Fibroblast of lung (primary cell): ENCODE results near the gene CASQ2. TPM values are rescaled to one million over a fixed set of nuclear protein-coding genes. Genes with fewer than 3 reads are reported as not detected.

Experiments used
- DNase-seq, 2 donors: peaks; one replicate each; pipeline versions ENCODE4 v3.0.0 to v3.0.0-alpha.2; 2010; ENCODE audit warnings: low read depth in 2 of 2
- H2AFZ ChIP-seq: 2 replicates; pipeline ENCODE4 v1.5.1; 2012; ENCODE audit warnings: low read length, control low read depth, inconsistent platforms
- H3K27ac ChIP-seq: 2 replicates; pipeline ENCODE4 v1.5.1; 2011; ENCODE audit warnings: low read length, control low read depth; ENCODE audit not compliant: insufficient read depth
- H3K27me3 ChIP-seq: 2 replicates; pipeline ENCODE4 v1.5.1; 2011; ENCODE audit warnings: mild to moderate bottlenecking, low read length; ENCODE audit not compliant: control insufficient read depth, insufficient read depth
- H3K36me3 ChIP-seq: 2 replicates; pipeline ENCODE4 v1.5.1; 2011; ENCODE audit warnings: low read length; ENCODE audit not compliant: control insufficient read depth, insufficient read depth
- H3K4me1 ChIP-seq: 2 replicates; pipeline ENCODE4 v1.5.1; 2011; ENCODE audit warnings: low read length; ENCODE audit not compliant: control insufficient read depth, insufficient read depth; ENCODE audit errors: extremely low read depth
- H3K4me2 ChIP-seq: 2 replicates; pipeline ENCODE4 v1.5.1; 2011; ENCODE audit warnings: low read length, control low read depth; ENCODE audit not compliant: insufficient read depth; ENCODE audit errors: extremely low read depth
- H3K4me3 ChIP-seq, 4 experiments: fragments of 200-600 bp in 1 of 4; sonication (generic) in 1 of 4; replicated peaks in 1 of 4; 2 replicates each; pipeline ENCODE4 v1.5.1; 2011 to 2016; ENCODE audit warnings: low read length in 4 of 4, low read depth in 3 of 4, mild to moderate bottlenecking in 3 of 4, control low read depth in 2 of 4, inconsistent platforms in 1 of 4, mixed read lengths in 1 of 4; ENCODE audit not compliant: insufficient read depth in 1 of 4; ENCODE audit errors: control extremely low read depth in 1 of 4
- H3K79me2 ChIP-seq: 2 replicates; pipeline ENCODE4 v1.5.1; 2012; ENCODE audit warnings: mild to moderate bottlenecking, low read length, inconsistent platforms; ENCODE audit not compliant: control insufficient read depth, insufficient read depth
- H3K9ac ChIP-seq: 2 replicates; pipeline ENCODE4 v1.5.1; 2011; ENCODE audit warnings: mild to moderate bottlenecking, low read length, control low read depth; ENCODE audit not compliant: insufficient read depth
- H3K9me3 ChIP-seq: 2 replicates; pipeline ENCODE4 v1.5.1; 2012; ENCODE audit warnings: low read depth, low read length; ENCODE audit not compliant: control insufficient read depth, insufficient read depth
- H4K20me1 ChIP-seq: 2 replicates; pipeline ENCODE4 v1.5.1; 2011; ENCODE audit warnings: low read length; ENCODE audit not compliant: control insufficient read depth, insufficient read depth; ENCODE audit errors: extremely low read depth
- CTCF ChIP-seq, 2 donors: IDR thresholded peaks in 1 of 2; conservative IDR thresholded peaks in 1 of 2; 1 replicate in 1 of 2; 2 replicates in 1 of 2; pipeline ENCODE4 v1.5.1; 2011 to 2012; ENCODE audit warnings: low read length in 2 of 2, control low read depth in 1 of 2, inconsistent platforms in 1 of 2, low read depth in 1 of 2, mild to moderate bottlenecking in 1 of 2
- EZH2 ChIP-seq: IDR thresholded peaks from 2 replicates; pipeline ENCODE4 v1.5.1; 2012; ENCODE audit warnings: low read length, control low read depth, mild to moderate bottlenecking; ENCODE audit errors: missing control alignments
- polyA plus RNA-seq, 2 donors: library from polyadenylated mRNA; depleted of rRNA in 1 of 2; stranded (reverse) in 1 of 2; unstranded in 1 of 2; fragments of >200 nt; gene quantifications; 2 replicates each; pipeline ENCODE4 v1.2.1, GENCODE V29; 2011 to 2012; ENCODE audit warnings: missing spikeins in 1 of 2
- total RNA-seq: library from RNA; depleted of rRNA; stranded (reverse); fragments of >200 nt; gene quantifications from 2 replicates; pipeline ENCODE4 v1.2.1, GENCODE V29; 2014

CASQ2 gene
- total and polyA plus RNA-seq, 2 donors (not counting 1 experiment from before 2014, with no cell fraction given), result 0.03 TPM; not detected in 1

- Histone ChIP-seq H3K4me3 (no peak overlapping the region), H3K4me2 (no peak overlapping the region), H2AFZ (no peak overlapping the region), H3K9ac (no peak overlapping the region), H3K27me3 (peaks cover 11% of the 10 kb centered on the region), H3K4me1 (no peaks in the 10 kb centered on the region), H3K27ac (no peak overlapping the region), H3K36me3 (no peaks in the 10 kb centered on the region), H3K9me3 (no peaks in the 10 kb centered on the region), H3K79me2 (no peaks in the 10 kb centered on the region), H4K20me1 (no peaks in the 10 kb centered on the region)
- TF ChIP-seq EZH2 (no peak), CTCF (conservative IDR thresholded peaks at IDR 0.05 in 1 of 2, IDR thresholded peaks at IDR 0.05 in 1 of 2; ENCODE audit: low read depth in 1 of 2, low read length in 2 of 2) (no peak)
- DNase-seq, result no peak
These were observed 27.7 kb downstream of the CASQ2 start for GRCh38 chr1:115740811-115741210.

- H3K36me3 ChIP-seq, result no peaks in the 10 kb centered on the region
These were observed 36.2 kb downstream of the CASQ2 start for GRCh38 chr1:115732316-115732715.

GRCh38 chr1:115729756-115730155 lies 38.8 kb downstream of the CASQ2 start:
- no peak overlapping the region for H3K9ac ChIP-seq

More at GRCh38 chr1:115732316-115732715, 36.2 kb downstream of the CASQ2 start:
- Histone ChIP-seq H3K4me3 (no peak overlapping the region), H3K27me3 (no peaks in the 10 kb centered on the region), H3K4me1 (peaks cover 6% of the 10 kb centered on the region), H3K4me2 (no peak overlapping the region), H3K9me3 (no peaks in the 10 kb centered on the region), H3K79me2 (no peaks in the 10 kb centered on the region), H2AFZ (no peak overlapping the region), H4K20me1 (no peaks in the 10 kb centered on the region), H3K9ac (no peak overlapping the region), H3K27ac (no peak overlapping the region)
- DNase-seq, result no peak
- TF ChIP-seq CTCF (conservative IDR thresholded peaks at IDR 0.05 in 1 of 2, IDR thresholded peaks at IDR 0.05 in 1 of 2; ENCODE audit: low read depth in 1 of 2, low read length in 2 of 2) (no peak), EZH2 (no peak)

More at GRCh38 chr1:115729756-115730155, 38.8 kb downstream of the CASQ2 start:
- H3K9me3 ChIP-seq, result no peaks in the 10 kb centered on the region
- no peak overlapping the region for H3K4me2 ChIP-seq
- H3K27me3 ChIP-seq, result no peaks in the 10 kb centered on the region
- no peaks in the 10 kb centered on the region for H3K79me2 ChIP-seq
- TF ChIP-seq CTCF (conservative IDR thresholded peaks at IDR 0.05 in 1 of 2, IDR thresholded peaks at IDR 0.05 in 1 of 2; ENCODE audit: low read depth in 1 of 2, low read length in 2 of 2) (no peak), EZH2 (no peak)
- H3K27ac ChIP-seq, result no peak overlapping the region
- peaks cover 14% of the 10 kb centered on the region for H3K4me1 ChIP-seq
- no peaks in the 10 kb centered on the region for H4K20me1 ChIP-seq
- H3K36me3 ChIP-seq, result no peaks in the 10 kb centered on the region
- H3K4me3 ChIP-seq, result no peak overlapping the region
- H2AFZ ChIP-seq, result no peak overlapping the region
- DNase-seq, result no peak
